ENCODE measurements around the gene EQTN.

DNA sequence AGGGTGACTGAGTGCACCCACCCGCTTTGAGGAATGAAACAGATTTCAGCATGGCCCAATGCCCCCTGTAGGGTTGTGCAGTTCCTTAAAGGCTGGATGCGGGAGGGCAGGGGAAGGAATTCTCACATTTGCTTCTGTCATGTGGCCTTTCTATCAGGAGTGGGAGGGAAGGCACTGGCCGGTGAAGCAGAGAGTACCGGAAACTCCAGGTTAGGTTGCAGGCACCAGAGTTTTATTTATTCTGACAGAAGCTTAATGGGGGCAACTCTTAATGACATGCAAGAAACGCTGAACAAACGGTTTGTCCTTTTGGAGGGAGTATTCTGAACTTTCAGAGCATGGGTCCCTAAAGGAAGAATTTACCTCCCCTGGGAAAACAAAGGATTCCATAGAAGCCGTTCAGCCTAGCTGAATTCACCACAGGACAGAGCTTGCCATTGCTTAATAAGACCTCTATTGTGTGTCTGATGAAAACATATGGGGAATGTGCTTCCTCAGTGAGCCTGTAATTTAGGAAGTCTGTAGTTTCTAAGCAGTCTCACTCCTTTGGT is 44.1 kb upstream of the EQTN start:
- TF ChIP-seq, protein P1, sequence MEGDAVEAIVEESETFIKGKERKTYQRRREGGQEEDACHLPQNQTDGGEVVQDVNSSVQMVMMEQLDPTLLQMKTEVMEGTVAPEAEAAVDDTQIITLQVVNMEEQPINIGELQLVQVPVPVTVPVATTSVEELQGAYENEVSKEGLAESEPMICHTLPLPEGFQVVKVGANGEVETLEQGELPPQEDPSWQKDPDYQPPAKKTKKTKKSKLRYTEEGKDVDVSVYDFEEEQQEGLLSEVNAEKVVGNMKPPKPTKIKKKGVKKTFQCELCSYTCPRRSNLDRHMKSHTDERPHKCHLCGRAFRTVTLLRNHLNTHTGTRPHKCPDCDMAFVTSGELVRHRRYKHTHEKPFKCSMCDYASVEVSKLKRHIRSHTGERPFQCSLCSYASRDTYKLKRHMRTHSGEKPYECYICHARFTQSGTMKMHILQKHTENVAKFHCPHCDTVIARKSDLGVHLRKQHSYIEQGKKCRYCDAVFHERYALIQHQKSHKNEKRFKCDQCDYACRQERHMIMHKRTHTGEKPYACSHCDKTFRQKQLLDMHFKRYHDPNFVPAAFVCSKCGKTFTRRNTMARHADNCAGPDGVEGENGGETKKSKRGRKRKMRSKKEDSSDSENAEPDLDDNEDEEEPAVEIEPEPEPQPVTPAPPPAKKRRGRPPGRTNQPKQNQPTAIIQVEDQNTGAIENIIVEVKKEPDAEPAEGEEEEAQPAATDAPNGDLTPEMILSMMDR (IDR thresholded peaks at IDR 0.05; ENCODE audit: low read depth, low read length): no peak
- no peak for TF ChIP-seq EZH2phosphoT487 (IDR thresholded peaks at IDR 0.05; ENCODE audit: low read depth)

All from OCI-LY3 (cell line).